B cell (primary cell): ENCODE measurements around the gene MAD1L1. TPM values are rescaled to one million over a fixed set of nuclear protein-coding genes. Genes with fewer than 3 reads are reported as not detected.

ENCODE experiments used
- ATAC-seq: fragments of 200-7000 bp; cut with Tn5 transposase; one replicate; pipeline ENCODE4 v1.10.0; 2021; ENCODE audit warnings: low read depth, mild to moderate bottlenecking, moderate number of reproducible peaks, moderate library complexity
- CTCF ChIA-PET: fragments of 350-600 bp; sonication (Branson Sonifier 250); formaldehyde crosslinking; loops from one replicate; lab custom pipeline; 2021; ENCODE audit warnings: antibody characterized with exemption, inconsistent platforms; lab: Charles Lee
- POLR2A ChIA-PET: fragments of 350-600 bp; sonication (Branson Sonifier 250); formaldehyde crosslinking; loops from one replicate; lab custom pipeline; 2021; ENCODE audit warnings: antibody characterized with exemption; lab: Charles Lee
- DNase-seq: peaks from one replicate; pipeline ENCODE4 v3.0.0; 2013
- H2AFZ ChIP-seq: 2 replicates; pipeline ENCODE4 v1.6.1; 2012; ENCODE audit warnings: mild to moderate bottlenecking, low read depth, low read length; ENCODE audit not compliant: insufficient read depth, poor library complexity, severe bottlenecking
- H3K27ac ChIP-seq, 2 donors: 1 replicate in 1 of 2; 2 replicates in 1 of 2; pipeline ENCODE4 v1.5.1; 2012 to 2013; ENCODE audit warnings: low read length in 2 of 2, mild to moderate bottlenecking in 2 of 2, moderate library complexity in 1 of 2
- H3K27me3 ChIP-seq, 4 experiments: fragments of 200-600 bp in 1 of 4; sonication (generic) in 1 of 4; replicated peaks in 1 of 4; 1 replicate in 2 of 4; 2 replicates in 2 of 4; pipeline versions ENCODE4 v1.6.1 to v1.7.0; 2013 to 2016; ENCODE audit warnings: low read length in 3 of 4, mild to moderate bottlenecking in 2 of 4, mixed read lengths in 1 of 4, moderate library complexity in 1 of 4; ENCODE audit not compliant: insufficient read depth in 4 of 4, control insufficient read depth in 3 of 4; ENCODE audit errors: control extremely low read depth in 1 of 4
- H3K36me3 ChIP-seq, 2 experiments: replicated peaks in 1 of 2; 1 replicate in 1 of 2; 2 replicates in 1 of 2; pipeline versions ENCODE4 v1.6.1 to v1.7.1; 2013; ENCODE audit warnings: low read length in 1 of 2; ENCODE audit not compliant: insufficient read depth in 2 of 2, control insufficient read depth in 1 of 2; ENCODE audit errors: control extremely low read depth in 1 of 2, extremely low read depth in 1 of 2
- H3K4me1 ChIP-seq, 2 donors: fragments of 200-600 bp in 1 of 2; sonication (generic) in 1 of 2; 1 replicate in 1 of 2; 2 replicates in 1 of 2; pipeline versions ENCODE4 v1.5.1 to v1.6.1; 2013 to 2017; ENCODE audit warnings: low read length in 2 of 2; ENCODE audit not compliant: control insufficient read depth in 2 of 2, insufficient read depth in 2 of 2
- H3K4me2 ChIP-seq: replicated peaks from 2 replicates; pipeline ENCODE3; 2012; ENCODE audit warnings: mild to moderate bottlenecking, low read depth, low read length; ENCODE audit not compliant: poor library complexity, severe bottlenecking
- H3K4me3 ChIP-seq, 5 experiments: fragments of 200-600 bp in 1 of 5; sonication (generic) in 1 of 5; 1 replicate in 3 of 5; 2 replicates in 2 of 5; pipeline versions ENCODE4 v1.5.1 to v1.7.0; 2011 to 2016; ENCODE audit warnings: low read length in 4 of 5, mild to moderate bottlenecking in 4 of 5, low read depth in 2 of 5, control low read depth in 1 of 5, moderate library complexity in 1 of 5; ENCODE audit not compliant: insufficient read depth in 1 of 5; ENCODE audit errors: control extremely low read depth in 1 of 5, extremely low read depth in 1 of 5
- H3K79me2 ChIP-seq: fragments of 200-600 bp; sonication (generic); one replicate; pipeline ENCODE4 v1.6.0; 2016; ENCODE audit warnings: low read length; ENCODE audit not compliant: control insufficient read depth, insufficient read depth
- H3K9ac ChIP-seq: fragments of 200-600 bp; sonication (generic); 2 replicates; pipeline ENCODE4 v1.6.1; 2017; ENCODE audit warnings: mild to moderate bottlenecking, low read length, moderate library complexity
- H3K9me3 ChIP-seq, 3 donors: one replicate each; pipeline versions ENCODE4 v1.6.1 to v1.7.1; 2013; ENCODE audit warnings: low read length in 2 of 3; ENCODE audit not compliant: control insufficient read depth in 2 of 3, insufficient read depth in 1 of 3; ENCODE audit errors: control extremely low read depth in 1 of 3
- H4K20me1 ChIP-seq: 2 replicates; pipeline ENCODE4 v1.6.0; 2012; ENCODE audit warnings: mild to moderate bottlenecking, low read length; ENCODE audit not compliant: insufficient read depth, control insufficient read depth, poor library complexity, severe bottlenecking
- H3K27ac Mint-ChIP-seq: one replicate; pipeline ENCODE4 v1.8.0; 2021; ENCODE audit warnings: mixed read lengths
- H3K27me3 Mint-ChIP-seq: one replicate; pipeline ENCODE4 v1.8.0; 2021; ENCODE audit warnings: mixed read lengths
- H3K4me1 Mint-ChIP-seq: one replicate; pipeline ENCODE4 v1.8.0; 2021; ENCODE audit warnings: mixed read lengths
- H3K4me3 Mint-ChIP-seq: one replicate; pipeline ENCODE4 v1.8.0; 2021; ENCODE audit warnings: mixed read lengths
- H3K9me3 Mint-ChIP-seq: one replicate; pipeline ENCODE4 v1.8.0; 2022; ENCODE audit warnings: mixed read lengths; ENCODE audit not compliant: insufficient read depth
- CTCF ChIP-seq: fragments of 200-600 bp; IDR thresholded peaks from one replicate; pipeline ENCODE4 v1.8.0; 2022; ENCODE audit warnings: antibody characterized with exemption, mild to moderate bottlenecking
- EZH2 ChIP-seq: IDR thresholded peaks from 2 replicates; pipeline ENCODE4 v1.6.1; 2012; ENCODE audit warnings: borderline replicate concordance, low read depth, mild to moderate bottlenecking, moderate library complexity, low read length; ENCODE audit not compliant: insufficient read depth, poor library complexity, severe bottlenecking
- WGBS: methylation state at CpG from one replicate; pipeline ENCODE4 v1.1.5; 2013; ENCODE audit warnings: missing lambda C conversion rate; ENCODE audit not compliant: insufficient coverage; 5-methylcytosine and 5-hydroxymethylcytosine counted together
- intact Hi-C: fragments of 100-400 bp; cut with micrococcal nuclease; formaldehyde crosslinking; loops from one replicate; pipeline ENCODE4 v1.10.0; 2022
- polyA plus RNA-seq: library from polyadenylated mRNA; depleted of rRNA; stranded (reverse); fragments of >200 nt; gene quantifications from 2 replicates; pipeline ENCODE4 v1.2.3, GENCODE V29; 2012
- total RNA-seq, 2 donors: library from RNA; stranded (reverse); fragments of 120-200 nt in 1 of 2; gene quantifications; 1 replicate in 1 of 2; 2 replicates in 1 of 2; pipeline versions ENCODE4 v1.2.3 to v1.2.4, GENCODE V29; 2013 to 2022

Gene MAD1L1
- total and polyA plus RNA-seq, 2 donors (not counting 1 experiment from before 2014, with no cell fraction given) = 86.7 to 110 TPM

- ChIA-PET CTCF (no interaction called here), POLR2A (no interaction called here)
- Histone ChIP-seq H3K4me1 (no peaks in the 10 kb centered on the region), H3K9ac (no peak overlapping the region), H3K36me3 (peaks cover 0 to 4% of the 10 kb centered on the region in 2 experiments), H3K27ac (no peak overlapping the region), H3K79me2 (peaks cover 9% of the 10 kb centered on the region), H3K4me3 (no peak overlapping the region), H3K27me3 (no peaks in the 10 kb centered on the region), H3K4me2 (no peak overlapping the region), H4K20me1 (peaks cover 19% of the 10 kb centered on the region), H2AFZ (no peak overlapping the region), H3K9me3 (no peaks in the 10 kb centered on the region)
- ATAC-seq = no peak
- Mint-ChIP-seq H3K27ac (no peak overlapping the region), H3K4me3 (no peak overlapping the region), H3K9me3 (no peaks in the 10 kb centered on the region), H3K4me1 (peaks cover 5% of the 10 kb centered on the region), H3K27me3 (no peaks in the 10 kb centered on the region)
- WGBS = over 99% methylated on average over 11 of the region's 17 CpGs
- no peak for TF ChIP-seq CTCF
- no peak for TF ChIP-seq EZH2
- intact Hi-C loops = no loop called here
- no peak for DNase-seq
Measured at GRCh38 chr7:2154831-2155230, 77.9 kb downstream of the MAD1L1 start.

- ChIA-PET POLR2A (no interaction called here), CTCF (no interaction called here)
- H3K27ac ChIP-seq = no peak overlapping the region
Measured at GRCh38 chr7:2154121-2154520, 78.6 kb downstream of the MAD1L1 start.

More at GRCh38 chr7:2154121-2154520, 78.6 kb downstream of the MAD1L1 start:
- 94% methylated on average over 5 of the region's 6 CpGs for WGBS
- H3K27ac Mint-ChIP-seq = no peak overlapping the region
- ATAC-seq (no peak), DNase-seq (no peak)
- intact Hi-C loops = no loop called here
- H3K9me3 Mint-ChIP-seq = no peaks in the 10 kb centered on the region
- no peaks in the 10 kb centered on the region for H3K27me3 Mint-ChIP-seq
- Histone ChIP-seq H3K27me3 (no peaks in the 10 kb centered on the region), H3K9me3 (no peaks in the 10 kb centered on the region), H4K20me1 (peaks cover 21% of the 10 kb centered on the region), H2AFZ (no peak overlapping the region), H3K4me2 (no peak overlapping the region), H3K9ac (no peak overlapping the region), H3K4me3 (no peak overlapping the region), H3K36me3 (peaks cover 0 to 4% of the 10 kb centered on the region in 2 experiments), H3K4me1 (no peaks in the 10 kb centered on the region), H3K79me2 (peaks cover 13% of the 10 kb centered on the region)
- no peak for TF ChIP-seq CTCF
- no peak for TF ChIP-seq EZH2
- H3K4me1 Mint-ChIP-seq = peaks cover 5% of the 10 kb centered on the region
- no peak overlapping the region for H3K4me3 Mint-ChIP-seq
